Measurements from ENCODE around the gene NTM.

Gene NTM

GRCh38 chr11:131897956-131898355, 527.5 kb downstream of the NTM start:
- Histone ChIP-seq H3K9me3 (replicated peaks; ENCODE audit: low read length) (no peaks in the 10 kb centered on the region), H3K36me3 (ENCODE audit: insufficient read depth, low read length) (no peaks in the 10 kb centered on the region), H3K27me3 (ENCODE audit: control insufficient read depth, insufficient read depth, low read length) (no peaks in the 10 kb centered on the region), H3K9ac (ENCODE audit: low read depth, low read length) (no peak overlapping the region), H3K4me1 (ENCODE audit: control insufficient read depth, insufficient read depth, low read length) (peaks cover 52% of the 10 kb centered on the region), H3K4me3 (ENCODE audit: low read length) (no peak overlapping the region), H3K4me2 (ENCODE audit: low read length) (no peak overlapping the region)

- Histone ChIP-seq H3K4me1 (ENCODE audit: control insufficient read depth, insufficient read depth, low read length) (peaks cover 52% of the 10 kb centered on the region), H3K27me3 (ENCODE audit: control insufficient read depth, insufficient read depth, low read length) (no peaks in the 10 kb centered on the region), H3K9ac (ENCODE audit: low read depth, low read length) (no peak overlapping the region), H3K9me3 (replicated peaks; ENCODE audit: low read length) (no peaks in the 10 kb centered on the region), H3K36me3 (ENCODE audit: insufficient read depth, low read length) (no peaks in the 10 kb centered on the region), H3K4me2 (ENCODE audit: low read length) (no peak overlapping the region), H3K4me3 (ENCODE audit: low read length) (no peak overlapping the region)
Observed at GRCh38 chr11:131898949-131899348, 528.5 kb downstream of the NTM start.

- Histone ChIP-seq H3K4me1 (ENCODE audit: control insufficient read depth, insufficient read depth, low read length) (peaks cover 41% of the 10 kb centered on the region), H3K4me3 (ENCODE audit: low read length) (no peak overlapping the region), H3K9me3 (replicated peaks; ENCODE audit: low read length) (no peaks in the 10 kb centered on the region), H3K4me2 (ENCODE audit: low read length) (no peak overlapping the region), H3K36me3 (ENCODE audit: insufficient read depth, low read length) (no peaks in the 10 kb centered on the region), H3K9ac (ENCODE audit: low read depth, low read length) (no peak overlapping the region), H3K27me3 (ENCODE audit: control insufficient read depth, insufficient read depth, low read length) (no peaks in the 10 kb centered on the region)
Observed at GRCh38 chr11:131899950-131900580, 529.6 kb downstream of the NTM start.

GRCh38 chr11:131902421-131902820, 532.0 kb downstream of the NTM start:
- Histone ChIP-seq H3K4me3 (ENCODE audit: low read length) (no peak overlapping the region), H3K27me3 (ENCODE audit: control insufficient read depth, insufficient read depth, low read length) (no peaks in the 10 kb centered on the region), H3K4me1 (ENCODE audit: control insufficient read depth, insufficient read depth, low read length) (peaks cover 23% of the 10 kb centered on the region), H3K36me3 (ENCODE audit: insufficient read depth, low read length) (no peaks in the 10 kb centered on the region), H3K4me2 (ENCODE audit: low read length) (no peak overlapping the region), H3K9me3 (replicated peaks; ENCODE audit: low read length) (no peaks in the 10 kb centered on the region), H3K9ac (ENCODE audit: low read depth, low read length) (no peak overlapping the region)

- H3K4me2 ChIP-seq (ENCODE audit: low read length), result no peak overlapping the region
- peaks cover 4% of the 10 kb centered on the region for H3K36me3 ChIP-seq (ENCODE audit: insufficient read depth, low read length)
- no peak overlapping the region for H3K4me3 ChIP-seq (ENCODE audit: low read length)
- H3K27me3 ChIP-seq (ENCODE audit: control insufficient read depth, insufficient read depth, low read length), result no peaks in the 10 kb centered on the region
- peaks cover 16% of the 10 kb centered on the region for H3K4me1 ChIP-seq (ENCODE audit: control insufficient read depth, insufficient read depth, low read length)
- no peaks in the 10 kb centered on the region for H3K9me3 ChIP-seq (replicated peaks; ENCODE audit: low read length)
- H3K9ac ChIP-seq (ENCODE audit: low read depth, low read length), result no peak overlapping the region
Observed at GRCh38 chr11:131903074-131903473, 532.7 kb downstream of the NTM start.

- Histone ChIP-seq H3K4me2 (ENCODE audit: low read length) (no peak overlapping the region), H3K27me3 (ENCODE audit: control insufficient read depth, insufficient read depth, low read length) (no peaks in the 10 kb centered on the region), H3K4me3 (ENCODE audit: low read length) (no peak overlapping the region), H3K36me3 (ENCODE audit: insufficient read depth, low read length) (peaks cover 4% of the 10 kb centered on the region), H3K9me3 (replicated peaks; ENCODE audit: low read length) (no peaks in the 10 kb centered on the region), H3K4me1 (ENCODE audit: control insufficient read depth, insufficient read depth, low read length) (peaks cover 15% of the 10 kb centered on the region), H3K9ac (ENCODE audit: low read depth, low read length) (no peak overlapping the region)
Observed at GRCh38 chr11:131904756-131905155, 534.3 kb downstream of the NTM start.

GRCh38 chr11:131906963-131907362, 536.5 kb downstream of the NTM start:
- H3K9me3 ChIP-seq (replicated peaks; ENCODE audit: low read length), result no peaks in the 10 kb centered on the region
- H3K4me2 ChIP-seq (ENCODE audit: low read length), result no peak overlapping the region
- H3K9ac ChIP-seq (ENCODE audit: low read depth, low read length), result no peak overlapping the region

GRCh38 chr11:131907371-131907770, 537.0 kb downstream of the NTM start:
- peaks cover 4% of the 10 kb centered on the region for H3K36me3 ChIP-seq (ENCODE audit: insufficient read depth, low read length)
- H3K4me1 ChIP-seq (ENCODE audit: control insufficient read depth, insufficient read depth, low read length), result peaks cover 19% of the 10 kb centered on the region
- no peaks in the 10 kb centered on the region for H3K9me3 ChIP-seq (replicated peaks; ENCODE audit: low read length)
- H3K4me2 ChIP-seq (ENCODE audit: low read length), result no peak overlapping the region
- H3K4me3 ChIP-seq (ENCODE audit: low read length), result no peak overlapping the region
- H3K9ac ChIP-seq (ENCODE audit: low read depth, low read length), result no peak overlapping the region
- H3K27me3 ChIP-seq (ENCODE audit: control insufficient read depth, insufficient read depth, low read length), result no peaks in the 10 kb centered on the region

More at GRCh38 chr11:131906963-131907362, 536.5 kb downstream of the NTM start:
- Histone ChIP-seq H3K4me3 (ENCODE audit: low read length) (no peak overlapping the region), H3K4me1 (ENCODE audit: control insufficient read depth, insufficient read depth, low read length) (peaks cover 16% of the 10 kb centered on the region), H3K27me3 (ENCODE audit: control insufficient read depth, insufficient read depth, low read length) (no peaks in the 10 kb centered on the region), H3K36me3 (ENCODE audit: insufficient read depth, low read length) (peaks cover 4% of the 10 kb centered on the region)

GRCh38 chr11:131908316-131908715, 537.9 kb downstream of the NTM start:
- H3K4me3 ChIP-seq (ENCODE audit: low read length), result no peak overlapping the region
- H3K9me3 ChIP-seq (replicated peaks; ENCODE audit: low read length), result no peaks in the 10 kb centered on the region
- H3K4me2 ChIP-seq (ENCODE audit: low read length), result no peak overlapping the region
- no peak overlapping the region for H3K9ac ChIP-seq (ENCODE audit: low read depth, low read length)
- no peaks in the 10 kb centered on the region for H3K27me3 ChIP-seq (ENCODE audit: control insufficient read depth, insufficient read depth, low read length)
- peaks cover 29% of the 10 kb centered on the region for H3K4me1 ChIP-seq (ENCODE audit: control insufficient read depth, insufficient read depth, low read length)
- H3K36me3 ChIP-seq (ENCODE audit: insufficient read depth, low read length), result peaks cover 4% of the 10 kb centered on the region

- H3K4me1 ChIP-seq (ENCODE audit: control insufficient read depth, insufficient read depth, low read length), result peaks cover 36% of the 10 kb centered on the region
- peak overlapping the region; percentile 97 for H3K9ac ChIP-seq (ENCODE audit: low read depth, low read length)
- H3K27me3 ChIP-seq (ENCODE audit: control insufficient read depth, insufficient read depth, low read length), result no peaks in the 10 kb centered on the region
- peaks cover 4% of the 10 kb centered on the region for H3K36me3 ChIP-seq (ENCODE audit: insufficient read depth, low read length)
- H3K4me3 ChIP-seq (ENCODE audit: low read length), result peak overlapping the region; percentile 98
- H3K4me2 ChIP-seq (ENCODE audit: low read length), result peak overlapping the region; percentile 99
- H3K9me3 ChIP-seq (replicated peaks; ENCODE audit: low read length), result no peaks in the 10 kb centered on the region
Observed at GRCh38 chr11:131909426-131910177, 539.2 kb downstream of the NTM start.

GRCh38 chr11:131910178-131910522, 539.7 kb downstream of the NTM start:
- no peaks in the 10 kb centered on the region for H3K9me3 ChIP-seq (replicated peaks; ENCODE audit: low read length)
- no peaks in the 10 kb centered on the region for H3K27me3 ChIP-seq (ENCODE audit: control insufficient read depth, insufficient read depth, low read length)
- peak overlapping the region; percentile 99 for H3K4me2 ChIP-seq (ENCODE audit: low read length)
- H3K4me3 ChIP-seq (ENCODE audit: low read length), result peak overlapping the region; percentile 98
- peaks cover 4% of the 10 kb centered on the region for H3K36me3 ChIP-seq (ENCODE audit: insufficient read depth, low read length)
- peak overlapping the region; percentile 97 for H3K9ac ChIP-seq (ENCODE audit: low read depth, low read length)
- peaks cover 41% of the 10 kb centered on the region for H3K4me1 ChIP-seq (ENCODE audit: control insufficient read depth, insufficient read depth, low read length)
